ENCODE data around the gene FN1.

FN1 gene

DNA sequence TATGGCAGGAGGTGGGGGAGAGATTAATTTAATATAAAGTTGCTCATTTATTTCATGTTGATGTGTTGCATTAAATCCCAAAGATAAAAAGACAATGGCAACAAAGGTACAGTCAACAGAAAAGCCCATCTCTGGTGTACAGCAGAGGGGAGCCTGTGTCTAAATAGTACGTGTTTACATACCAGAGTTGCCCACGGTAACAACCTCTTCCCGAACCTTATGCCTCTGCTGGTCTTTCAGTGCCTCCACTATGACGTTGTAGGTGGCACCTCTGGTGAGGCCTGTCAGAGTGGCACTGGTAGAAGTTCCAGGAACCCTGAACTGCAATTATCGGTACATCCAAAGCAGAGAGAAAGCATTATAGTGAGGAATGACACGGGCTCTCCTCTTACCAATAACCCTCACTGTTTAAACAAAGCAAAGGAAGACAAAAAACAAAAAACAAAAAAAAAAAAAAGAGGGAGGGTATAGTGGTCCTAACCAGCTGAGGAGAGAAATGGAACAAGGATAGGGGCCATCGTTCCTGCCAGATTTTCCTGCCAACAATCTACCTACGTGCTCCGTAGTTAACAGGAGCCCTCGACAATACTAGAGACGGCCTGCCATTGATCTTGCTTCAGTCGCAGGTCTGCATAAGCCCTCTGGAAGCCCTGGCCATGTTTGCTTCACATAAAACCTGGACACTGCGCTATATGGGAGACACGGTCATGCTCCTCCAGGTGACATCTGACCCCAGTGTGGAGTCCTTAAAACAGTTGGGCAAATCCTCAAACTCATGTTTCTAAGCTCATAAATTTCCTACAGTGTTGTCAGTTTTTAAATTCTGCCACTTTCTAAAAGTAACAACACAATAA lies 65.5 kb downstream of the FN1 start:
- no peak overlapping the region for H2AFZ ChIP-seq (ENCODE audit: low read length)
- no peak overlapping the region for H3K14ac ChIP-seq (ENCODE audit: low read length)
- no peak overlapping the region for H2BK12ac ChIP-seq (ENCODE audit: low read length)
- H3K36me3 ChIP-seq (replicated peaks in 1 of 2; ENCODE audit: control insufficient read depth in 2 of 2, insufficient read depth in 2 of 2, low read length in 2 of 2), result peaks cover 25 to 89% of the 10 kb centered on the region in 2 donors
- no peak for DNase-seq (ENCODE audit: low spot score)
- no peak overlapping the region for H2BK120ac ChIP-seq (ENCODE audit: low read depth, low read length)
- no peak overlapping the region for H3K18ac ChIP-seq (ENCODE audit: low read length)
- no peak overlapping the region for H2AK5ac ChIP-seq (ENCODE audit: low read depth, low read length)
- no peak overlapping the region for H2BK5ac ChIP-seq (ENCODE audit: low read length)
- no peaks in the 10 kb centered on the region for H3K79me1 ChIP-seq (ENCODE audit: low read depth, low read length)
- no peak overlapping the region for H3K9ac ChIP-seq (ENCODE audit: low read depth, low read length, poor library complexity)
- no peak overlapping the region for H4K8ac ChIP-seq (ENCODE audit: low read depth, low read length)
- H4K91ac ChIP-seq (ENCODE audit: low read depth, low read length, poor library complexity), result no peak overlapping the region
- no peak overlapping the region for H2BK15ac ChIP-seq (ENCODE audit: low read length)
- H3K23ac ChIP-seq (ENCODE audit: low read depth, low read length, poor library complexity), result no peak overlapping the region
- no peak overlapping the region for H3K4me2 ChIP-seq (ENCODE audit: insufficient read depth, low read length, poor library complexity, severe bottlenecking)
- no peak overlapping the region for H3K27ac ChIP-seq (replicated peaks; ENCODE audit: low read length)
- H3K4ac ChIP-seq (ENCODE audit: low read length), result no peak overlapping the region
- H3K4me1 ChIP-seq (ENCODE audit: control insufficient read depth in 2 of 2, insufficient read depth in 1 of 2, low read depth in 1 of 2, low read length in 2 of 2), result no peaks in the 10 kb centered on the region
- no peak overlapping the region for H3K4me3 ChIP-seq (ENCODE audit: low read length in 2 of 2)
- WGBS, 2 donors (ENCODE audit: extremely low coverage in 2 of 2, insufficient read length in 2 of 2, insufficient replicate concordance in 1 of 2), result no CpG with 5 or more reads among the region's 14 CpGs
- no peaks in the 10 kb centered on the region for H3K27me3 ChIP-seq (ENCODE audit: control insufficient read depth in 3 of 3, insufficient read depth in 3 of 3, low read depth in 1 of 3, low read length in 3 of 3)
- H3K9me3 ChIP-seq (replicated peaks in 1 of 2; ENCODE audit: control insufficient read depth in 2 of 2, insufficient read depth in 1 of 2, low read depth in 1 of 2, low read length in 2 of 2), result no peaks in the 10 kb centered on the region

DNA sequence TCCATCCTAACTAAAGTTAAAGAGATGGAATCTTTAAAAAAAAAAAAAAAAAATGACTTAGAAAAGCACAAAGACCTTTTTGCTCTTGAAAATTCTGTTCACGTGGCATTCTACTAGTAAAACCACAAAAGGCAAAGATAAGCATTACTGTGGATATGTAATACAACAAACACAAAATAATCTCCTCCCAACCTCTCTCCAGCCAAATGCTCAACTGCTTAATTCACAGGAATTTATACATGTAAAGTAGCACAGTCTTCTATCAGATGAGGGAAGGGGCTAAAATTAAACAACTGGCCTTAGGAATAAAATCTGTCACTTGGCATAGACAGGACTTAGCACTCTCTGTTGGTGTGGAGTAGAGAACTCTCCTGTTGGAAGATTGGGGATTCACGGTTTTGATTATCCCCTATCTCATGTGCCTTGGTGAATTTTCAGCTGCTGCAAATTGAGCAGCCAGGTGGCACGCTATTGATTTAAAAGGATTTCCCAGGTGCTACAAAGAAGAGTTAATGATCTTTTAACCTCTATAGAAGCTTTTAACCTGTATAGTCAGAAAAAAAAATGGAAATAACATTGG lies 66.6 kb downstream of the FN1 start:
- no peak overlapping the region for H3K18ac ChIP-seq (ENCODE audit: low read length)
- peaks cover 24 to 89% of the 10 kb centered on the region in 2 donors for H3K36me3 ChIP-seq (replicated peaks in 1 of 2; ENCODE audit: control insufficient read depth in 2 of 2, insufficient read depth in 2 of 2, low read length in 2 of 2)
- no peak overlapping the region for H3K4me2 ChIP-seq (ENCODE audit: insufficient read depth, low read length, poor library complexity, severe bottlenecking)
- no peaks in the 10 kb centered on the region for H3K4me1 ChIP-seq (ENCODE audit: control insufficient read depth in 2 of 2, insufficient read depth in 1 of 2, low read depth in 1 of 2, low read length in 2 of 2)
- H3K9me3 ChIP-seq (replicated peaks in 1 of 2; ENCODE audit: control insufficient read depth in 2 of 2, insufficient read depth in 1 of 2, low read depth in 1 of 2, low read length in 2 of 2), result no peaks in the 10 kb centered on the region
- H2BK120ac ChIP-seq (ENCODE audit: low read depth, low read length), result no peak overlapping the region
- no peak overlapping the region for H3K27ac ChIP-seq (replicated peaks; ENCODE audit: low read length)
- H3K23ac ChIP-seq (ENCODE audit: low read depth, low read length, poor library complexity), result no peak overlapping the region
- H3K79me1 ChIP-seq (ENCODE audit: low read depth, low read length), result no peaks in the 10 kb centered on the region
- H2BK5ac ChIP-seq (ENCODE audit: low read length), result no peak overlapping the region
- no peak overlapping the region for H3K4ac ChIP-seq (ENCODE audit: low read length)
- no peak overlapping the region for H2BK15ac ChIP-seq (ENCODE audit: low read length)
- WGBS, 2 donors (ENCODE audit: extremely low coverage in 2 of 2, insufficient read length in 2 of 2, insufficient replicate concordance in 1 of 2), result no CpG with 5 or more reads among the region's 3 CpGs
- DNase-seq (ENCODE audit: low spot score), result no peak
- no peak overlapping the region for H4K91ac ChIP-seq (ENCODE audit: low read depth, low read length, poor library complexity)
- H3K4me3 ChIP-seq (ENCODE audit: low read length in 2 of 2), result no peak overlapping the region
- no peaks in the 10 kb centered on the region for H3K27me3 ChIP-seq (ENCODE audit: control insufficient read depth in 3 of 3, insufficient read depth in 3 of 3, low read depth in 1 of 3, low read length in 3 of 3)
- H3K9ac ChIP-seq (ENCODE audit: low read depth, low read length, poor library complexity), result no peak overlapping the region
- no peak overlapping the region for H2AFZ ChIP-seq (ENCODE audit: low read length)
- H2AK5ac ChIP-seq (ENCODE audit: low read depth, low read length), result no peak overlapping the region
- no peak overlapping the region for H4K8ac ChIP-seq (ENCODE audit: low read depth, low read length)
- H2BK12ac ChIP-seq (ENCODE audit: low read length), result no peak overlapping the region
- no peak overlapping the region for H3K14ac ChIP-seq (ENCODE audit: low read length)

DNA sequence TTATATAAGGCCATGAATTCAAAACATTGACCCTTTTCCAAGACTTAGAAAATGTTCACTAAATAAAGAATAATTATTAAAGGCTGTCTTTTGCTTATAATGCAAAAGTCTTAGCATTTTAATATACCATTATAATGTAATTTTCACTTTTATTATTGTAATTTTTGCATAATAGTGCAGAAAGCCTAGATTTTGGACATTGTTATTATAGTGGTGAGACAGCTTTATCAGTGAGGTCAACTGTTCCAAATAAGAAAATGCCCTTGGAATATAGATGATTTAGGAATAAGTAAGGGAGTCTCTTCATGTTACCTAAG lies 67.4 kb downstream of the FN1 start:
- Histone ChIP-seq H2BK5ac (ENCODE audit: low read length) (no peak overlapping the region), H3K36me3 (replicated peaks in 1 of 2; ENCODE audit: control insufficient read depth in 2 of 2, insufficient read depth in 2 of 2, low read length in 2 of 2) (peaks cover 25 to 91% of the 10 kb centered on the region in 2 donors), H3K4ac (ENCODE audit: low read length) (no peak overlapping the region)

DNA sequence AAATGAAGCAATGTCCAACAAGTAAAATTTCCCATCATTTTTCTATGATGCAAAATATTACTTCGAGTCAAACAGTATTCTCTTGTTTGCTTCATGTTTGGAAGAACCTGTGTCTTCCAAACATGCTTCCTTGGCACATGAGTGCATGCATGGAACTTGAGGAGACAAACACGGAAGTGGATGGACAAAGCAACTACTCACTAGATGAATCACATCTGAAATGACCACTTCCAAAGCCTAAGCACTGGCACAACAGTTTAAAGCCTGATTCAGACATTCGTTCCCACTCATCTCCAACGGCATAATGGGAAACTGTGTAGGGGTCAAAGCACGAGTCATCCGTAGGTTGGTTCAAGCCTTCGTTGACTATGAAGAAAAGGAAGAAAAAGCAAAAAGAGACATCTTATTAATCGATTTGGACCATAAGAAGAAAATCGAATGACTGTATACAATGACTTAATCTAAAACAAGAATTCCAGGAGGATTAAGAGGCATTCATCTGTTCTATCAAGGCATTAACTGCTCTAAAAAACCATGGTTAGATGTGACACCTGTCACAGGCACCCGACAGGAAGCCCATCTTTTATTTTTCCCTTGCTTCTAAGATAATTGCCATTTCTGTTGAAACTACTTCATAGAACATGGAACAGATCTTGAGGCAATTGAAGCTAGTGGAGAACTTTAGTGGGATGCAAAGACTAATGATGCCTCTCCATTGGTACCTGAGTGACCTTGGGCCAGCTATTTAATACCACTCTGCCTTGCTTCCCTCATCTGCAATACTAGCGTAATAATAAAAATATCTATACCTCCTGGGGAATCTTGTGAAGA lies 68.0 kb downstream of the FN1 start:
- no peak overlapping the region for H3K14ac ChIP-seq (ENCODE audit: low read length)
- peaks cover 25 to 92% of the 10 kb centered on the region in 2 donors for H3K36me3 ChIP-seq (replicated peaks in 1 of 2; ENCODE audit: control insufficient read depth in 2 of 2, insufficient read depth in 2 of 2, low read length in 2 of 2)
- H3K9ac ChIP-seq (ENCODE audit: low read depth, low read length, poor library complexity), result no peak overlapping the region
- no peak overlapping the region for H2BK12ac ChIP-seq (ENCODE audit: low read length)
- H3K4ac ChIP-seq (ENCODE audit: low read length), result no peak overlapping the region
- DNase-seq (ENCODE audit: low spot score), result no peak
- no peak overlapping the region for H2BK15ac ChIP-seq (ENCODE audit: low read length)
- no peak overlapping the region for H2AK5ac ChIP-seq (ENCODE audit: low read depth, low read length)
- no peaks in the 10 kb centered on the region for H3K9me3 ChIP-seq (replicated peaks in 1 of 2; ENCODE audit: control insufficient read depth in 2 of 2, insufficient read depth in 1 of 2, low read depth in 1 of 2, low read length in 2 of 2)
- H3K18ac ChIP-seq (ENCODE audit: low read length), result no peak overlapping the region
- no peak overlapping the region for H3K23ac ChIP-seq (ENCODE audit: low read depth, low read length, poor library complexity)
- no peak overlapping the region for H2BK5ac ChIP-seq (ENCODE audit: low read length)
- H3K4me1 ChIP-seq (ENCODE audit: control insufficient read depth in 2 of 2, insufficient read depth in 1 of 2, low read depth in 1 of 2, low read length in 2 of 2), result no peaks in the 10 kb centered on the region
- H4K91ac ChIP-seq (ENCODE audit: low read depth, low read length, poor library complexity), result no peak overlapping the region
- H3K79me1 ChIP-seq (ENCODE audit: low read depth, low read length), result peaks cover 4% of the 10 kb centered on the region
- H3K27ac ChIP-seq (replicated peaks; ENCODE audit: low read length), result no peak overlapping the region
- H4K8ac ChIP-seq (ENCODE audit: low read depth, low read length), result no peak overlapping the region
- no peak overlapping the region for H2AFZ ChIP-seq (ENCODE audit: low read length)
- no peaks in the 10 kb centered on the region for H3K27me3 ChIP-seq (ENCODE audit: control insufficient read depth in 3 of 3, insufficient read depth in 3 of 3, low read depth in 1 of 3, low read length in 3 of 3)
- H3K4me3 ChIP-seq (ENCODE audit: low read length in 2 of 2), result no peak overlapping the region
- WGBS, 2 donors (ENCODE audit: extremely low coverage in 2 of 2, insufficient read length in 2 of 2, insufficient replicate concordance in 1 of 2), result no CpG with 5 or more reads among the region's 11 CpGs
- H3K4me2 ChIP-seq (ENCODE audit: insufficient read depth, low read length, poor library complexity, severe bottlenecking), result no peak overlapping the region
- no peak overlapping the region for H2BK120ac ChIP-seq (ENCODE audit: low read depth, low read length)

More for the DNA sequence above, 67.4 kb downstream of the FN1 start:
- Histone ChIP-seq H3K27ac (replicated peaks; ENCODE audit: low read length) (no peak overlapping the region), H3K9me3 (replicated peaks in 1 of 2; ENCODE audit: control insufficient read depth in 2 of 2, insufficient read depth in 1 of 2, low read depth in 1 of 2, low read length in 2 of 2) (no peaks in the 10 kb centered on the region), H3K79me1 (ENCODE audit: low read depth, low read length) (peaks cover under 1% of the 10 kb centered on the region), H3K4me1 (ENCODE audit: control insufficient read depth in 2 of 2, insufficient read depth in 1 of 2, low read depth in 1 of 2, low read length in 2 of 2) (no peaks in the 10 kb centered on the region), H4K91ac (ENCODE audit: low read depth, low read length, poor library complexity) (no peak overlapping the region), H4K8ac (ENCODE audit: low read depth, low read length) (no peak overlapping the region), H3K27me3 (ENCODE audit: control insufficient read depth in 3 of 3, insufficient read depth in 3 of 3, low read depth in 1 of 3, low read length in 3 of 3) (no peaks in the 10 kb centered on the region), H3K23ac (ENCODE audit: low read depth, low read length, poor library complexity) (no peak overlapping the region), H3K18ac (ENCODE audit: low read length) (no peak overlapping the region), H2AFZ (ENCODE audit: low read length) (no peak overlapping the region), H2BK15ac (ENCODE audit: low read length) (no peak overlapping the region), H3K14ac (ENCODE audit: low read length) (no peak overlapping the region), H2BK12ac (ENCODE audit: low read length) (no peak overlapping the region), H2AK5ac (ENCODE audit: low read depth, low read length) (no peak overlapping the region), H3K4me2 (ENCODE audit: insufficient read depth, low read length, poor library complexity, severe bottlenecking) (no peak overlapping the region), H3K4me3 (ENCODE audit: low read length in 2 of 2) (no peak overlapping the region), H3K9ac (ENCODE audit: low read depth, low read length, poor library complexity) (no peak overlapping the region), H2BK120ac (ENCODE audit: low read depth, low read length) (no peak overlapping the region)
- no peak for DNase-seq (ENCODE audit: low spot score)

Measured in neuronal stem cell (in vitro differentiated cells).